ELF-1 (cell line): ENCODE data around the gene GPR39.
"Not testable (repeated sequence)": the region's sequence is repeated elsewhere in the genome, so short reads cannot be mapped to it uniquely, and the experiment has no call there.

ENCODE experiments used
- DNase-seq: peaks from one replicate; pipeline ENCODE4 v3.0.0-alpha.2; 2016; ENCODE audit warnings: low read depth, low spot score

GPR39 gene

GRCh38 chr2:132495881-132496280, 79.3 kb downstream of the GPR39 start:
- no peak for DNase-seq

GRCh38 chr2:132496555-132496954, 80.0 kb downstream of the GPR39 start:
- no peak for DNase-seq

GRCh38 chr2:132497591-132497990, 81.0 kb downstream of the GPR39 start:
- no peak for DNase-seq

- DNase-seq: peak; percentile 15
These were observed 87.1 kb downstream of the GPR39 start for GRCh38 chr2:132503701-132504100.

GRCh38 chr2:132515010-132515409, 98.4 kb downstream of the GPR39 start:
- DNase-seq: no peak

- DNase-seq: no peak
These were observed 100.8 kb downstream of the GPR39 start for GRCh38 chr2:132517386-132517785.

GRCh38 chr2:132518302-132518701, 101.7 kb downstream of the GPR39 start:
- DNase-seq: no peak

GRCh38 chr2:132519566-132519965, 103.0 kb downstream of the GPR39 start:
- DNase-seq: no peak

GRCh38 chr2:132521341-132521740, 104.7 kb downstream of the GPR39 start:
- no peak for DNase-seq

GRCh38 chr2:132522901-132523300, 106.3 kb downstream of the GPR39 start:
- no peak for DNase-seq

- not testable (repeated sequence) for DNase-seq
These were observed 120.5 kb downstream of the GPR39 start for GRCh38 chr2:132537061-132537460.

- DNase-seq: peak; percentile 49
These were observed 121.8 kb downstream of the GPR39 start for GRCh38 chr2:132538331-132538855.

- DNase-seq: no peak
These were observed 123.6 kb downstream of the GPR39 start for GRCh38 chr2:132540166-132540565.

- DNase-seq: no peak
These were observed 126.5 kb downstream of the GPR39 start for GRCh38 chr2:132542953-132543569.

GRCh38 chr2:132544006-132544630, 127.5 kb downstream of the GPR39 start:
- DNase-seq: peak; percentile 24

- peak; percentile 62 for DNase-seq
These were observed 130.6 kb downstream of the GPR39 start for GRCh38 chr2:132547090-132547687.

- no peak for DNase-seq
These were observed 133.5 kb downstream of the GPR39 start for GRCh38 chr2:132549935-132550670.

- no peak for DNase-seq
These were observed 134.3 kb downstream of the GPR39 start for GRCh38 chr2:132550946-132551345.

GRCh38 chr2:132557694-132558093, 141.1 kb downstream of the GPR39 start:
- no peak for DNase-seq

- DNase-seq: no peak
These were observed 142.7 kb downstream of the GPR39 start for GRCh38 chr2:132559326-132559725.

- no peak for DNase-seq
These were observed 143.3 kb downstream of the GPR39 start for GRCh38 chr2:132559921-132560320.

- no peak for DNase-seq
These were observed 144.0 kb downstream of the GPR39 start for GRCh38 chr2:132560562-132560961.
